ENCODE measurements around the gene EFL1. TPM values are rescaled to one million over a fixed set of nuclear protein-coding genes. Genes with fewer than 3 reads are reported as not detected.

EFL1 gene
- total and polyA plus RNA-seq, 2 experiments from 2014 or later: 15.4 to 46.4 TPM

DNA sequence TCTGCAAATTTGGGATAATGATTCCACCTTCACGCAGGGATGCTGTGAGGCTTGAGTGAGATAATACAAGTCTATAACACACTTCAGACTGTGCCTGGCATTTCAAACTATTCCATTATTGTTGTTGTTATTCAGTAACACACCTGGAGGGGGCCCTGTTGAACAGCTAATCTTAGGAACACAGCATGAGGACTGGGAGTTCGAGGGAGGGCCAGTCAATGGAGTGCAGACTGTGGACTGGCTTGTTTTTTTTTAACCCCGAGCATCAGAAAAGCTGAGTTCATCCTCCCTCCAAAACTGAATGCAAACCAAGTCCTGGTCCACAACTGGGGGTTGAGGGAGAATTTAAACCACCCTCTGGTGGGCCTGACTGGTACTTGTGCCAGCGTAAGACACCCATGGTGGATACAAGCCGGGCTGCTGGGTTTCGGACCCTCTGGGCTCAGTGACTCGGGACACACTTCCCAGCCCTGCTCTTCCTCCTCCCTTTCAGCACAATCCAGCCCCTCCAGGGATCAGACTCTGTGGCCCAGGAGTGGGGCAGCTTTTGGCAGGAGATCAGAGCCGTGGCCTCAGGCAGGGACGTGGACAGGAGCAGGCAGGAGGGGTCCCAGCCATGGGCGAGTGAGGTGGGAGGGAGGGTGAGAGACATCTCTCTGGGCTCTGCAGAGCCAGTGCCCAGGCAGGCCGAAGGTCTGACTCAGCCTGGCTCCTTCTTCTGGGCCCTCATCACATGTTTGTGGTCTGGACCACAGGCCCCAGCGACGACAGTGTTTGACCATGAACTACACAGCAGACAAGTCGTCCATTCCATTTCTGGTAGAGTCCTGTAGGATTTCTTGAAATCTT lies 180.4 kb downstream of the EFL1 start:
- no peaks in the 10 kb centered on the region for H3K79me2 ChIP-seq (replicated peaks; ENCODE audit: insufficient read depth)
- DNase-seq (ENCODE audit: low spot score) (peak; percentile 89), ATAC-seq (peak; percentile 91)
- no peaks in the 10 kb centered on the region for H3K4me1 ChIP-seq (ENCODE audit: insufficient read depth)
- TF ChIP-seq CTCF (conservative IDR thresholded peaks at IDR 0.05; ENCODE audit: low read depth in 2 of 2): peak; percentile 70 to 83
- TF ChIP-seq STAT1 (IDR thresholded peaks at IDR 0.05; ENCODE audit: unreplicated experiment): no peak
- Mint-ChIP-seq H3K27ac (peak overlapping the region; percentile 63), H3K27me3 (ENCODE audit: insufficient read depth, low read depth, poor library complexity) (peaks cover 7% of the 10 kb centered on the region), H3K4me1 (peaks cover 7% of the 10 kb centered on the region), H3K36me3 (ENCODE audit: low read depth) (no peaks in the 10 kb centered on the region), H3K9me3 (no peaks in the 10 kb centered on the region), H3K4me3 (no peak overlapping the region)
- no peaks in the 10 kb centered on the region for H4K20me1 ChIP-seq (replicated peaks; ENCODE audit: insufficient read depth)
- H3K9me2 ChIP-seq (ENCODE audit: insufficient read depth): no peaks in the 10 kb centered on the region
- H3K27ac ChIP-seq (ENCODE audit: low read depth): no peak overlapping the region
- peak overlapping the region; percentile 95 for H2AFZ ChIP-seq
- no peaks in the 10 kb centered on the region for H3K27me3 ChIP-seq (ENCODE audit: insufficient read depth)
- no peak overlapping the region for H3K4me3 ChIP-seq
- H3K4me2 ChIP-seq: no peak overlapping the region
- no peaks in the 10 kb centered on the region; the same call in 1 of the 2 replicates for H3F3A ChIP-seq (replicated peaks; ENCODE audit: low read depth)
- H3K36me3 ChIP-seq (ENCODE audit: insufficient read depth): no peaks in the 10 kb centered on the region

GRCh38 chr15:82080774-82081173 lies 181.8 kb downstream of the EFL1 start:
- H3K27ac Mint-ChIP-seq: no peak overlapping the region
- ATAC-seq: no peak
- TF ChIP-seq ETS1 (IDR thresholded peaks at IDR 0.05) (no peak), ZNF114 (CRISPR knock-in tag; IDR thresholded peaks at IDR 0.05) (no peak), CTCF (conservative IDR thresholded peaks at IDR 0.05; ENCODE audit: low read depth in 2 of 2) (no peak)
- TF ChIP-seq, protein P1, sequence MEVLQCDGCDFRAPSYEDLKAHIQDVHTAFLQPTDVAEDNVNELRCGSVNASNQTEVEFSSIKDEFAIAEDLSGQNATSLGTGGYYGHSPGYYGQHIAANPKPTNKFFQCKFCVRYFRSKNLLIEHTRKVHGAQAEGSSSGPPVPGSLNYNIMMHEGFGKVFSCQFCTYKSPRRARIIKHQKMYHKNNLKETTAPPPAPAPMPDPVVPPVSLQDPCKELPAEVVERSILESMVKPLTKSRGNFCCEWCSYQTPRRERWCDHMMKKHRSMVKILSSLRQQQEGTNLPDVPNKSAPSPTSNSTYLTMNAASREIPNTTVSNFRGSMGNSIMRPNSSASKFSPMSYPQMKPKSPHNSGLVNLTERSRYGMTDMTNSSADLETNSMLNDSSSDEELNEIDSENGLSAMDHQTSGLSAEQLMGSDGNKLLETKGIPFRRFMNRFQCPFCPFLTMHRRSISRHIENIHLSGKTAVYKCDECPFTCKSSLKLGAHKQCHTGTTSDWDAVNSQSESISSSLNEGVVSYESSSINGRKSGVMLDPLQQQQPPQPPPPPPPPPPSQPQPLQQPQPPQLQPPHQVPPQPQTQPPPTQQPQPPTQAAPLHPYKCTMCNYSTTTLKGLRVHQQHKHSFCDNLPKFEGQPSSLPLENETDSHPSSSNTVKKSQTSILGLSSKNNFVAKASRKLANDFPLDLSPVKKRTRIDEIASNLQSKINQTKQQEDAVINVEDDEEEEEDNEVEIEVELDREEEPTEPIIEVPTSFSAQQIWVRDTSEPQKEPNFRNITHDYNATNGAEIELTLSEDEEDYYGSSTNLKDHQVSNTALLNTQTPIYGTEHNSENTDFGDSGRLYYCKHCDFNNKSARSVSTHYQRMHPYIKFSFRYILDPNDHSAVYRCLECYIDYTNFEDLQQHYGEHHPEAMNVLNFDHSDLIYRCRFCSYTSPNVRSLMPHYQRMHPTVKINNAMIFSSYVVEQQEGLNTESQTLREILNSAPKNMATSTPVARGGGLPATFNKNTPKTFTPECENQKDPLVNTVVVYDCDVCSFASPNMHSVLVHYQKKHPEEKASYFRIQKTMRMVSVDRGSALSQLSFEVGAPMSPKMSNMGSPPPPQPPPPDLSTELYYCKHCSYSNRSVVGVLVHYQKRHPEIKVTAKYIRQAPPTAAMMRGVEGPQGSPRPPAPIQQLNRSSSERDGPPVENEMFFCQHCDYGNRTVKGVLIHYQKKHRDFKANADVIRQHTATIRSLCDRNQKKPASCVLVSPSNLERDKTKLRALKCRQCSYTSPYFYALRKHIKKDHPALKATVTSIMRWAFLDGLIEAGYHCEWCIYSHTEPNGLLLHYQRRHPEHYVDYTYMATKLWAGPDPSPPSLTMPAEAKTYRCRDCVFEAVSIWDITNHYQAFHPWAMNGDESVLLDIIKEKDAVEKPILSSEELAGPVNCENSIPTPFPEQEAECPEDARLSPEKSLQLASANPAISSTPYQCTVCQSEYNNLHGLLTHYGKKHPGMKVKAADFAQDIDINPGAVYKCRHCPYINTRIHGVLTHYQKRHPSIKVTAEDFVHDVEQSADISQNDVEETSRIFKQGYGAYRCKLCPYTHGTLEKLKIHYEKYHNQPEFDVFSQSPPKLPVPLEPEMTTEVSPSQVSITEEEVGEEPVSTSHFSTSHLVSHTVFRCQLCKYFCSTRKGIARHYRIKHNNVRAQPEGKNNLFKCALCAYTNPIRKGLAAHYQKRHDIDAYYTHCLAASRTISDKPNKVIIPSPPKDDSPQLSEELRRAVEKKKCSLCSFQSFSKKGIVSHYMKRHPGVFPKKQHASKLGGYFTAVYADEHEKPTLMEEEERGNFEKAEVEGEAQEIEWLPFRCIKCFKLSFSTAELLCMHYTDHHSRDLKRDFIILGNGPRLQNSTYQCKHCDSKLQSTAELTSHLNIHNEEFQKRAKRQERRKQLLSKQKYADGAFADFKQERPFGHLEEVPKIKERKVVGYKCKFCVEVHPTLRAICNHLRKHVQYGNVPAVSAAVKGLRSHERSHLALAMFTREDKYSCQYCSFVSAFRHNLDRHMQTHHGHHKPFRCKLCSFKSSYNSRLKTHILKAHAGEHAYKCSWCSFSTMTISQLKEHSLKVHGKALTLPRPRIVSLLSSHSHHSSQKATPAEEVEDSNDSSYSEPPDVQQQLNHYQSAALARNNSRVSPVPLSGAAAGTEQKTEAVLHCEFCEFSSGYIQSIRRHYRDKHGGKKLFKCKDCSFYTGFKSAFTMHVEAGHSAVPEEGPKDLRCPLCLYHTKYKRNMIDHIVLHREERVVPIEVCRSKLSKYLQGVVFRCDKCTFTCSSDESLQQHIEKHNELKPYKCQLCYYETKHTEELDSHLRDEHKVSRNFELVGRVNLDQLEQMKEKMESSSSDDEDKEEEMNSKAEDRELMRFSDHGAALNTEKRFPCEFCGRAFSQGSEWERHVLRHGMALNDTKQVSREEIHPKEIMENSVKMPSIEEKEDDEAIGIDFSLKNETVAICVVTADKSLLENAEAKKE (CRISPR knock-in tag; IDR thresholded peaks at IDR 0.05): no peak

More at GRCh38 chr15:82080774-82081173, 181.8 kb downstream of the EFL1 start:
- no peaks in the 10 kb centered on the region for H3K27me3 ChIP-seq (ENCODE audit: insufficient read depth)
- H3K79me2 ChIP-seq (replicated peaks; ENCODE audit: insufficient read depth): no peaks in the 10 kb centered on the region
- H3K27ac ChIP-seq (ENCODE audit: low read depth): no peak overlapping the region
- no peak overlapping the region for H3K4me2 ChIP-seq
- H3K36me3 ChIP-seq (ENCODE audit: insufficient read depth): no peaks in the 10 kb centered on the region
- H3F3A ChIP-seq (replicated peaks; ENCODE audit: low read depth): no peaks in the 10 kb centered on the region; the same call in 1 of the 2 replicates
- no peaks in the 10 kb centered on the region for H3K9me2 ChIP-seq (ENCODE audit: insufficient read depth)
- H3K9me3 Mint-ChIP-seq: no peaks in the 10 kb centered on the region
- H3K4me3 Mint-ChIP-seq: no peak overlapping the region
- peaks cover 4% of the 10 kb centered on the region for H3K27me3 Mint-ChIP-seq (ENCODE audit: insufficient read depth, low read depth, poor library complexity)
- H3K36me3 Mint-ChIP-seq (ENCODE audit: low read depth): no peaks in the 10 kb centered on the region
- H4K20me1 ChIP-seq (replicated peaks; ENCODE audit: insufficient read depth): no peaks in the 10 kb centered on the region
- H3K4me3 ChIP-seq: no peak overlapping the region
- DNase-seq (ENCODE audit: low spot score): no peak
- H3K4me1 Mint-ChIP-seq: peaks cover 7% of the 10 kb centered on the region
- no peak overlapping the region for H2AFZ ChIP-seq
- no peaks in the 10 kb centered on the region for H3K4me1 ChIP-seq (ENCODE audit: insufficient read depth)

Measured in GM23338 (cell line).